Limb (tissue), 2 donors: Measurements from ENCODE around the gene TLR9.

ENCODE experiments used
- DNase-seq, 2 donors: peaks; one replicate each; pipeline ENCODE4 v3.0.0-alpha.2; 2016; ENCODE audit errors: extremely low spot score in 2 of 2

The TLR9 gene

DNA sequence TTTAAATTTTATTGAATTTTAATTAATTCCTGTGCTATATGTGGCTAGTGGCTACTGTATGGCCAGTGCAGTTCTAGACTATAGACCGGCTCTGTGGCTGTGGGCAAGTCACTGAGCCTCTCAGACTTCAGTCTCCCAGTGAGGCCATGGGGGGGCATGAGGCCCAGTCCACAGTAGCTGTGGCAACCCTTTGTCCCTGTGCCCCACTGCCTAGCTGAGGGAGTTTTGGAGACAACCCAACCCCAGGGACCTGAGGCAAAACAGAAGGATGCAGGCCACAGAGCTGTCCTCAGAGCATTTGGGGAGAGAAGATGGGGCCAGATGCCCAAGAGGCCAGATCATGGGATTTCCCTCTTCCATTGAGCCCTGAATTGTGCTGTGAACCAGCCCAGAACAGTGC lies 52.3 kb downstream of the TLR9 start:
- DNase-seq: no peak

GRCh38 chr3:52172262-52172757 lies 53.1 kb downstream of the TLR9 start:
- DNase-seq: no peak

GRCh38 chr3:52171514-52172261 lies 53.8 kb downstream of the TLR9 start:
- DNase-seq: no peak
